Neural cell (in vitro differentiated cells): ENCODE results near the gene DMAP1.

Experiments used
- CTCF ChIP-seq: fragments of 450-650 bp; IDR thresholded peaks from 2 replicates; pipeline ENCODE4 v1.5.1; 2014; ENCODE audit warnings: antibody characterized with exemption, mild to moderate bottlenecking, moderate library complexity; ENCODE audit not compliant: poor library complexity, severe bottlenecking
- EP300 ChIP-seq: fragments of 450-650 bp; conservative IDR thresholded peaks from 2 replicates; pipeline ENCODE4 v1.6.1; 2014; ENCODE audit warnings: antibody characterized with exemption, mild to moderate bottlenecking, moderate library complexity; ENCODE audit not compliant: poor library complexity, severe bottlenecking
- EZH2 ChIP-seq: fragments of 200-600, 300-800 bp; shearing (Covaris generic), sonication (generic); IDR thresholded peaks from 2 replicates; pipeline ENCODE4 v1.6.1; 2014; ENCODE audit warnings: antibody characterized with exemption, low read length, borderline replicate concordance, mild to moderate bottlenecking; ENCODE audit not compliant: insufficient read depth, poor library complexity, severe bottlenecking
- MXI1 ChIP-seq: fragments of 450-650 bp; conservative IDR thresholded peaks from 2 replicates; pipeline ENCODE4 v1.6.1; 2014; ENCODE audit warnings: antibody characterized with exemption, mild to moderate bottlenecking; ENCODE audit not compliant: poor library complexity, severe bottlenecking
- POLR2AphosphoS5 ChIP-seq: IDR thresholded peaks from 2 replicates; pipeline ENCODE4 v1.6.1; 2012
- RAD21 ChIP-seq: fragments of 450-650 bp; conservative IDR thresholded peaks from 2 replicates; pipeline ENCODE4 v1.6.1; 2014; ENCODE audit warnings: antibody characterized with exemption, mild to moderate bottlenecking, moderate library complexity
- REST ChIP-seq: IDR thresholded peaks from 2 replicates; pipeline ENCODE4 v1.6.1; 2012; ENCODE audit warnings: borderline replicate concordance
- SMC3 ChIP-seq: fragments of 450-650 bp; conservative IDR thresholded peaks from 2 replicates; pipeline ENCODE4 v1.6.1; 2014; ENCODE audit warnings: antibody characterized with exemption, mild to moderate bottlenecking, moderate library complexity; ENCODE audit not compliant: poor library complexity
- TAF1 ChIP-seq: IDR thresholded peaks from 2 replicates; pipeline ENCODE4 v1.6.1; 2012; ENCODE audit warnings: low read depth

- no peak for TF ChIP-seq CTCF
- no peak for TF ChIP-seq EP300
- no peak for TF ChIP-seq RAD21
- no peak for TF ChIP-seq EZH2
- no peak for TF ChIP-seq REST
- TF ChIP-seq POLR2AphosphoS5: no peak
- TF ChIP-seq SMC3: no peak
- TF ChIP-seq MXI1: no peak
- no peak for TF ChIP-seq TAF1
These were observed 47.5 kb downstream of the DMAP1 start for GRCh38 chr1:44260792-44261170.
